HG02885 (cell line): ENCODE data around the gene ISY1.
"Not testable (repeated sequence)": the region's sequence is repeated elsewhere in the genome, so short reads cannot be mapped to it uniquely, and the experiment has no call there.

Experiments used
- ATAC-seq: cut with Tn5 transposase; IDR thresholded peaks from one replicate; pipeline ENCODE4 v1.9.1; 2021; ENCODE audit warnings: mild to moderate bottlenecking; ENCODE audit not compliant: unreplicated experiment, poor library complexity

Gene ISY1

GRCh38 chr3:129101370-129102138 lies 59.3 kb downstream of the ISY1 start:
- no peak for ATAC-seq

GRCh38 chr3:129100274-129100673 lies 60.6 kb downstream of the ISY1 start:
- ATAC-seq, result no peak

GRCh38 chr3:129095285-129095684 lies 65.6 kb downstream of the ISY1 start:
- ATAC-seq, result no peak

GRCh38 chr3:129088312-129088711 lies 72.6 kb downstream of the ISY1 start:
- not testable (repeated sequence) for ATAC-seq

GRCh38 chr3:129087904-129088303 lies 73.0 kb downstream of the ISY1 start:
- not testable (repeated sequence) for ATAC-seq

GRCh38 chr3:129087138-129087702 lies 73.6 kb downstream of the ISY1 start:
- no peak for ATAC-seq

- no peak for ATAC-seq
These were observed 75.0 kb downstream of the ISY1 start for GRCh38 chr3:129085818-129086217.

GRCh38 chr3:129085165-129085715 lies 75.6 kb downstream of the ISY1 start:
- no peak for ATAC-seq

- no peak for ATAC-seq
These were observed 76.4 kb downstream of the ISY1 start for GRCh38 chr3:129084501-129084900.

GRCh38 chr3:129082026-129082425 lies 78.8 kb downstream of the ISY1 start:
- ATAC-seq, result no peak

GRCh38 chr3:129081503-129081902 lies 79.4 kb downstream of the ISY1 start:
- no peak for ATAC-seq

GRCh38 chr3:129078510-129078909 lies 82.4 kb downstream of the ISY1 start:
- no peak for ATAC-seq
